ENCODE data around the gene ADAM12.

DNA sequence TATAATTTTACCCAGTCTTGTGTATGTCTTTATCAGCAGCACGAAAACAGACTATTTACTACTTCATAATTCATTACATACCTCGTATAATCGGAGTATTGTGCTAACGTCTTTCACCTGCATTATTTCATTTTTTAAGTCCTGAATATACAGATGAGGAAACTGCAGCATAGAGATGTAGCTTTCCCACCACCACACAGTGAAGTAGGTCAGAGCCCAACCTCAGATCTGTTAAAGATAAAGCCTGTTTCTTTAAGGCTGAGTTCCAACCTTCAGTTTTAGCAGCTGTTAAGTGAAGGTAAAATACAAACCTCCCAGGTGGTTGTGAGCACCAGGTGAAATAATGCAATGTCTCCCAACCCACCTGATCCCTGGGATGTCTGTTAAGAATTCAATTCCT lies 2.0 kb upstream of the ADAM12 start:
- TF ChIP-seq, protein P1, sequence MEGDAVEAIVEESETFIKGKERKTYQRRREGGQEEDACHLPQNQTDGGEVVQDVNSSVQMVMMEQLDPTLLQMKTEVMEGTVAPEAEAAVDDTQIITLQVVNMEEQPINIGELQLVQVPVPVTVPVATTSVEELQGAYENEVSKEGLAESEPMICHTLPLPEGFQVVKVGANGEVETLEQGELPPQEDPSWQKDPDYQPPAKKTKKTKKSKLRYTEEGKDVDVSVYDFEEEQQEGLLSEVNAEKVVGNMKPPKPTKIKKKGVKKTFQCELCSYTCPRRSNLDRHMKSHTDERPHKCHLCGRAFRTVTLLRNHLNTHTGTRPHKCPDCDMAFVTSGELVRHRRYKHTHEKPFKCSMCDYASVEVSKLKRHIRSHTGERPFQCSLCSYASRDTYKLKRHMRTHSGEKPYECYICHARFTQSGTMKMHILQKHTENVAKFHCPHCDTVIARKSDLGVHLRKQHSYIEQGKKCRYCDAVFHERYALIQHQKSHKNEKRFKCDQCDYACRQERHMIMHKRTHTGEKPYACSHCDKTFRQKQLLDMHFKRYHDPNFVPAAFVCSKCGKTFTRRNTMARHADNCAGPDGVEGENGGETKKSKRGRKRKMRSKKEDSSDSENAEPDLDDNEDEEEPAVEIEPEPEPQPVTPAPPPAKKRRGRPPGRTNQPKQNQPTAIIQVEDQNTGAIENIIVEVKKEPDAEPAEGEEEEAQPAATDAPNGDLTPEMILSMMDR (IDR thresholded peaks at IDR 0.05): no peak
- TF ChIP-seq POLR2AphosphoS5 (IDR thresholded peaks at IDR 0.05) (no peak), POLR2A (IDR thresholded peaks at IDR 0.05) (no peak)

All from prostate gland (tissue), 2 donors.